ENCODE data around the gene HLA-DPB1.

DNA sequence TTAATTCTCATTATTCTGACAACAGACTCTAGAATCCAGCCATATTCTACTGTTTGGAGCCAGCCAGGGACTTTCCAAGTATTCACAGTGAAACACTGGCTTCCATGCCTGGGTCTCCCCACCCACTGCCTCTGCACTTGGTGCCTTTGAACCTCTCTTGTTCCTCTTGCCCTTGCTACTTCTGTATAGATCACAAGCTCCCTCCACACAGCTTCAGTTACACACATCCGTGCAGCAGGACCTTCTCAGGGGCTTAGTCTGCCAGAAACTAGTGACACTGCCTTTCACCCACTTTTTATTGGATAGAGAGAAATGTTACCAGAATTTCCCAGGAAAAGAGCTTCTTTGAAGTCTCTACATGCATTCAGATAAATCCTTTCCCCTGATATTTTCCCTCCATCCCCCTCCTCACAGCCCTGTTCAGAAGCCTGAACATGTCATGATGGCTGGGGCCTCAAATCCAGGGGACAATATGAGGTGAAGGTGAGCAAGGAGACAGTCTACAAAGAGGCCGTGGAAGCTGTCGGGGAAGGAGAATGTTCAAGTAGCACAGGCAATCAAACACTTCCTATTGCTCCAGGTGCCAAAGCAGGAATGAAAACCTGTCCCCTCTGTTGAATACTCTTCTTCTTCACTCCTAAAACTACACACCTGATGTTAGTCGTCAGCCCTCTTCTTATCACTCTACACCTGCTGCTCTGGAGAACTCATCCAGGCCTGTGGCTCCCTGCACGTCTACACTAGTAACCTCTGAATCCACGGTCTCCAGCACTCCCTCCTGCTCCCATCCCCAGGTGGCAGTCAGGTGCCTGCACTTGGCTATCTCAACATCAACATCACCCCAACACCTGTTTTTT lies 46.2 kb upstream of the HLA-DPB1 start:
- TF ChIP-seq, protein P1, sequence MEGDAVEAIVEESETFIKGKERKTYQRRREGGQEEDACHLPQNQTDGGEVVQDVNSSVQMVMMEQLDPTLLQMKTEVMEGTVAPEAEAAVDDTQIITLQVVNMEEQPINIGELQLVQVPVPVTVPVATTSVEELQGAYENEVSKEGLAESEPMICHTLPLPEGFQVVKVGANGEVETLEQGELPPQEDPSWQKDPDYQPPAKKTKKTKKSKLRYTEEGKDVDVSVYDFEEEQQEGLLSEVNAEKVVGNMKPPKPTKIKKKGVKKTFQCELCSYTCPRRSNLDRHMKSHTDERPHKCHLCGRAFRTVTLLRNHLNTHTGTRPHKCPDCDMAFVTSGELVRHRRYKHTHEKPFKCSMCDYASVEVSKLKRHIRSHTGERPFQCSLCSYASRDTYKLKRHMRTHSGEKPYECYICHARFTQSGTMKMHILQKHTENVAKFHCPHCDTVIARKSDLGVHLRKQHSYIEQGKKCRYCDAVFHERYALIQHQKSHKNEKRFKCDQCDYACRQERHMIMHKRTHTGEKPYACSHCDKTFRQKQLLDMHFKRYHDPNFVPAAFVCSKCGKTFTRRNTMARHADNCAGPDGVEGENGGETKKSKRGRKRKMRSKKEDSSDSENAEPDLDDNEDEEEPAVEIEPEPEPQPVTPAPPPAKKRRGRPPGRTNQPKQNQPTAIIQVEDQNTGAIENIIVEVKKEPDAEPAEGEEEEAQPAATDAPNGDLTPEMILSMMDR (IDR thresholded peaks at IDR 0.05) = no peak
- TF ChIP-seq POLR2A (IDR thresholded peaks at IDR 0.05) = no peak
